IMR-90 (cell line): ENCODE results near the gene GPHA2. TPM values are rescaled to one million over a fixed set of nuclear protein-coding genes. Genes with fewer than 3 reads are reported as not detected.

Source experiments
- ATAC-seq: fragments of 200-7000 bp; cut with Tn5 transposase; 2 replicates; pipeline ENCODE4 v1.9.1; 2020; ENCODE audit warnings: low read depth, mild to moderate bottlenecking, moderate library complexity
- BruUV-seq: library from RNA; stranded (reverse); fragments of 400-500 nt; replicated peaks from 2 replicates; lab custom pipeline; 2021; lab: Mats Ljungman, UMichigan
- CTCF ChIA-PET: fragments of 300-600 bp; formaldehyde crosslinking; extraction: SDS; loops from one replicate; lab custom pipeline; 2021; ENCODE audit warnings: antibody characterized with exemption; lab: Yijun Ruan, JAX
- POLR2A ChIA-PET: fragments of 300-600 bp; sonication (Branson Sonifier 250); formaldehyde crosslinking; loops from one replicate; lab custom pipeline; 2022; ENCODE audit warnings: antibody characterized with exemption; ENCODE audit not compliant: unreplicated experiment; lab: Charles Lee
- DNase-seq: peaks from one replicate; pipeline ENCODE4 v3.0.0; 2013
- H2AFZ ChIP-seq: replicated peaks from 2 replicates; pipeline ENCODE3; 2013; ENCODE audit warnings: low read length, mild to moderate bottlenecking; ENCODE audit not compliant: poor library complexity
- H2AK5ac ChIP-seq: 2 replicates; pipeline ENCODE4 v1.6.1; 2013; ENCODE audit warnings: low read depth, low read length, inconsistent platforms
- H2AK9ac ChIP-seq: replicated peaks from 2 replicates; pipeline ENCODE3; 2013; ENCODE audit warnings: mild to moderate bottlenecking, low read depth, low read length, moderate library complexity; ENCODE audit not compliant: poor library complexity
- H2BK120ac ChIP-seq: 2 replicates; pipeline ENCODE4 v1.6.1; 2013; ENCODE audit warnings: low read depth, low read length, inconsistent platforms
- H2BK15ac ChIP-seq: 3 replicates; pipeline ENCODE4 v1.6.1; 2013; ENCODE audit warnings: low read depth, low read length, inconsistent platforms
- H2BK20ac ChIP-seq: 2 replicates; pipeline ENCODE4 v1.6.1; 2013; ENCODE audit warnings: low read depth, mild to moderate bottlenecking, inconsistent platforms, low read length, moderate library complexity
- H2BK5ac ChIP-seq: 2 replicates; pipeline ENCODE4 v1.6.1; 2013; ENCODE audit warnings: mild to moderate bottlenecking, low read depth, low read length, inconsistent platforms; ENCODE audit not compliant: poor library complexity, severe bottlenecking
- H3K14ac ChIP-seq: replicated peaks from 2 replicates; pipeline ENCODE4 v1.6.1; 2013; ENCODE audit warnings: low read depth, low read length, inconsistent platforms
- H3K18ac ChIP-seq: 2 replicates; pipeline ENCODE4 v1.6.1; 2013; ENCODE audit warnings: low read depth, low read length, control low read depth
- H3K23ac ChIP-seq: 2 replicates; pipeline ENCODE4 v1.6.1; 2013; ENCODE audit warnings: low read depth, low read length, inconsistent platforms
- H3K27ac ChIP-seq: 2 replicates; pipeline ENCODE4 v1.5.1; 2013; ENCODE audit warnings: mild to moderate bottlenecking, control low read depth, low read length; ENCODE audit not compliant: insufficient read depth
- H3K27me3 ChIP-seq: 2 replicates; pipeline ENCODE4 v1.6.1; 2013; ENCODE audit warnings: low read length; ENCODE audit not compliant: control insufficient read depth, insufficient read depth
- H3K36me3 ChIP-seq: 2 replicates; pipeline ENCODE4 v1.6.1; 2013; ENCODE audit warnings: low read length, mixed read lengths; ENCODE audit not compliant: control insufficient read depth, insufficient read depth
- H3K4ac ChIP-seq: 2 replicates; pipeline ENCODE4 v1.6.1; 2013; ENCODE audit warnings: low read depth, low read length, inconsistent platforms
- H3K4me1 ChIP-seq: 2 replicates; pipeline ENCODE4 v1.6.1; 2013; ENCODE audit warnings: low read length, mixed read lengths; ENCODE audit not compliant: control insufficient read depth, insufficient read depth
- H3K4me2 ChIP-seq: 2 replicates; pipeline ENCODE4 v1.6.1; 2013; ENCODE audit warnings: low read depth, mild to moderate bottlenecking, control low read depth, low read length, moderate library complexity
- H3K4me3 ChIP-seq: 2 replicates; pipeline ENCODE4 v1.5.1; 2013; ENCODE audit warnings: low read depth, mild to moderate bottlenecking, control low read depth, low read length, moderate library complexity; ENCODE audit not compliant: insufficient read depth
- H3K56ac ChIP-seq: 2 replicates; pipeline ENCODE4 v1.6.1; 2013; ENCODE audit warnings: low read length, inconsistent platforms; ENCODE audit not compliant: insufficient read depth; ENCODE audit errors: extremely low read depth
- H3K79me1 ChIP-seq, 2 experiments: 2 replicates each; pipeline ENCODE4 v1.6.1; 2013; ENCODE audit warnings: low read length in 2 of 2, inconsistent platforms in 1 of 2, low read depth in 1 of 2
- H3K9ac ChIP-seq: 2 replicates; pipeline ENCODE4 v1.6.1; 2013; ENCODE audit warnings: low read depth, low read length, control low read depth
- H3K9me1 ChIP-seq: 2 replicates; pipeline ENCODE4 v1.6.1; 2013; ENCODE audit warnings: low read length, inconsistent platforms; ENCODE audit not compliant: insufficient read depth
- H3K9me3 ChIP-seq: 2 replicates; pipeline ENCODE4 v1.6.1; 2013; ENCODE audit warnings: low read length; ENCODE audit not compliant: control insufficient read depth, insufficient read depth
- H4K20me1 ChIP-seq: 2 replicates; pipeline ENCODE4 v1.6.1; 2013; ENCODE audit warnings: low read length, inconsistent platforms; ENCODE audit not compliant: insufficient read depth
- H4K5ac ChIP-seq: 2 replicates; pipeline ENCODE4 v1.6.1; 2013; ENCODE audit warnings: mild to moderate bottlenecking, low read depth, low read length, control low read depth
- H4K8ac ChIP-seq, 2 experiments: 2 replicates each; pipeline ENCODE4 v1.6.1; 2013; ENCODE audit warnings: low read depth in 2 of 2, low read length in 2 of 2, control low read depth in 1 of 2, inconsistent platforms in 1 of 2
- H4K91ac ChIP-seq: 2 replicates; pipeline ENCODE4 v1.6.1; 2013; ENCODE audit warnings: low read depth, low read length, inconsistent platforms; ENCODE audit not compliant: insufficient read depth
- BHLHE40 ChIP-seq: fragments of 150-350 bp; IDR thresholded peaks from 2 replicates; pipeline ENCODE4 v1.6.1; 2016; ENCODE audit warnings: mild to moderate bottlenecking, low read depth, low read length
- CHD1 ChIP-seq: IDR thresholded peaks from 2 replicates; pipeline ENCODE4 v1.6.1; 2012; ENCODE audit warnings: low read depth, low read length, improper control_type of control experiment
- CTCF ChIP-seq: conservative IDR thresholded peaks from 2 replicates; pipeline ENCODE4 v1.5.1; 2012; ENCODE audit warnings: mild to moderate bottlenecking, low read depth, low read length, improper control_type of control experiment
- FOS ChIP-seq: fragments of 150-350 bp; IDR thresholded peaks from 2 replicates; pipeline ENCODE4 v1.6.1; 2016; ENCODE audit warnings: low read depth, low read length
- MAFK ChIP-seq: IDR thresholded peaks from 2 replicates; pipeline ENCODE4 v1.6.1; 2012; ENCODE audit warnings: low read depth, low read length, improper control_type of control experiment
- MAZ ChIP-seq: IDR thresholded peaks from 2 replicates; pipeline ENCODE4 v1.6.1; 2012; ENCODE audit warnings: low read depth, mild to moderate bottlenecking, low read length, improper control_type of control experiment, moderate library complexity, borderline replicate concordance
- MXI1 ChIP-seq: IDR thresholded peaks from 2 replicates; pipeline ENCODE4 v1.6.1; 2012; ENCODE audit warnings: low read depth, mild to moderate bottlenecking, low read length, moderate library complexity, borderline replicate concordance
- NFE2L2 ChIP-seq: fragments of 150-350 bp; IDR thresholded peaks from 2 replicates; pipeline ENCODE4 v1.6.1; 2016; ENCODE audit warnings: low read depth, mild to moderate bottlenecking, low read length
- POLR2A ChIP-seq: IDR thresholded peaks from 2 replicates; pipeline ENCODE4 v1.6.1; 2012; ENCODE audit warnings: mild to moderate bottlenecking, low read depth, low read length
- RAD21 ChIP-seq: IDR thresholded peaks from 2 replicates; pipeline ENCODE4 v1.6.1; 2012; ENCODE audit warnings: low read length, improper control_type of control experiment
- RCOR1 ChIP-seq: IDR thresholded peaks from 2 replicates; pipeline ENCODE4 v1.6.1; 2012; ENCODE audit warnings: mild to moderate bottlenecking, low read length, improper control_type of control experiment; ENCODE audit not compliant: insufficient replicate concordance
- RFX5 ChIP-seq: IDR thresholded peaks from 2 replicates; pipeline ENCODE4 v1.8.0; 2012; ENCODE audit warnings: low read depth, mild to moderate bottlenecking, low read length, moderate library complexity
- SMC3 ChIP-seq: fragments of 150-350 bp; IDR thresholded peaks from 2 replicates; pipeline ENCODE4 v1.6.1; 2016; ENCODE audit warnings: low read depth, mild to moderate bottlenecking, antibody characterized with exemption, low read length, moderate library complexity
- USF2 ChIP-seq: fragments of 150-350 bp; IDR thresholded peaks from 2 replicates; pipeline ENCODE4 v1.6.1; 2017; ENCODE audit warnings: mild to moderate bottlenecking, antibody characterized with exemption, low read length, low read depth
- WGBS, 2 experiments: methylation state at CpG; one replicate each; pipeline versions ENCODE4 v1.1.5 to v1.1.7; 2013; ENCODE audit warnings: missing lambda C conversion rate in 2 of 2; ENCODE audit not compliant: insufficient read length in 1 of 2; ENCODE audit errors: extremely low coverage in 2 of 2; 5-methylcytosine and 5-hydroxymethylcytosine counted together
- dilution Hi-C: fragments of 300-500 bp; cut with HindIII; formaldehyde crosslinking; loops from one replicate; pipeline ENCODE4 v1.14.3; 2018; ENCODE audit warnings: low sequenced_read_pairs; ENCODE audit not compliant: unreplicated experiment
- in situ Hi-C: fragments of 300-500 bp; cut with MboI; formaldehyde crosslinking; loops from 3 replicates; pipeline ENCODE4 v1.14.3; 2019; ENCODE audit warnings: low sequenced_read_pairs, inconsistent platforms, mixed read lengths
- intact Hi-C: fragments of 100-400 bp; cut with micrococcal nuclease; formaldehyde crosslinking; loops from 2 replicates; pipeline ENCODE4 v1.10.0; 2022
- polyA plus RNA-seq, 3 experiments: library from polyadenylated mRNA; depleted of rRNA; stranded (reverse); fragments of >200 nt; gene quantifications; 2 replicates each; pipeline ENCODE4 v1.2.3, GENCODE V29; 2012; ENCODE audit warnings: low replicate concordance in 1 of 3
- total RNA-seq: library from RNA; depleted of rRNA; stranded (reverse); fragments of >200 nt; gene quantifications from 2 replicates; pipeline ENCODE4 v1.2.3, GENCODE V29; 2012

The GPHA2 gene
- total and polyA plus RNA-seq, 2 of the 4 experiments (the other 2 are of a cell fraction) = not detected

- H2AK5ac ChIP-seq = peak within 1 kb of the TSS; percentile 93
- peak within 1 kb of the TSS; percentile 96 for H2AK9ac ChIP-seq
- 0% methylated on average over 32 of the region's 47 CpGs; no CpG with 5 or more reads in 1 of the 2 experiments for WGBS, 2 experiments
- H4K8ac ChIP-seq = peak within 1 kb of the TSS; percentile 47 to 99
- 0 out of 2 replicates have a peak, but pooled peaks cover 6% of the 10 kb centered on the region for H3K9me1 ChIP-seq
- H3K18ac ChIP-seq = peak within 1 kb of the TSS; percentile 61
- peak within 1 kb of the TSS; percentile 90 for H2BK5ac ChIP-seq
- peaks cover 2% of the 10 kb centered on the region for H4K20me1 ChIP-seq
- dilution Hi-C loops (no loop called here), intact Hi-C loops (loop anchor here (1.0 to 2.0 kb wide), 2 partner anchors 77 to 83 kb away; no protein-coding TSS in a partner anchor), in situ Hi-C loops (loop anchor here (5.0 kb wide), 1 partner anchor 83 kb away; no protein-coding TSS in a partner anchor)
- BruUV-seq = no TSS peak
- H3K9ac ChIP-seq = peak within 1 kb of the TSS; percentile 81
- H3K23ac ChIP-seq = peak within 1 kb of the TSS; percentile 98
- DNase-seq (peak; percentile 94), ATAC-seq (peak; percentile 97)
- peak within 1 kb of the TSS; percentile 96 for H3K4me2 ChIP-seq
- peak within 1 kb of the TSS; percentile 83 for H3K4me3 ChIP-seq
- H3K4me1 ChIP-seq = peaks cover 7% of the 10 kb centered on the region
- H2BK15ac ChIP-seq = peak within 1 kb of the TSS; percentile 93; the same call in 2 of the 3 replicates
- ChIA-PET POLR2A (no interaction called here), CTCF (interaction anchor here (0.5 to 1.5 kb wide), 2 partner anchors 46 to 73 kb away, joined by 3 to 4 read pairs; partner anchors contain the start of gene BATF2)
- H3K4ac ChIP-seq = peak within 1 kb of the TSS; percentile 96
- peaks cover 5 to 30% of the 10 kb centered on the region in 2 experiments; a peak in 3 of 4 replicates for H3K79me1 ChIP-seq
- H3K36me3 ChIP-seq = peaks cover 17% of the 10 kb centered on the region
- H3K27me3 ChIP-seq = no peaks in the 10 kb centered on the region
- peak within 1 kb of the TSS; percentile 83 for H3K27ac ChIP-seq
- peak within 1 kb of the TSS; percentile 99 for H3K14ac ChIP-seq
- peak within 1 kb of the TSS; percentile 92 for H3K56ac ChIP-seq
- peak within 1 kb of the TSS; percentile 93 for H4K91ac ChIP-seq
- H2AFZ ChIP-seq = peak within 1 kb of the TSS; percentile 100
- peak within 1 kb of the TSS; percentile 95 for H2BK20ac ChIP-seq
- no peaks in the 10 kb centered on the region for H3K9me3 ChIP-seq
- H4K5ac ChIP-seq = peak within 1 kb of the TSS; percentile 97
- peak within 1 kb of the TSS; percentile 95 for H2BK120ac ChIP-seq
- TF ChIP-seq RCOR1 = peak; percentile 16
- peak; percentile 70 for TF ChIP-seq POLR2A
- TF ChIP-seq FOS = peak; percentile 87
- no peak for TF ChIP-seq MAFK
- TF ChIP-seq BHLHE40 = peak; percentile 61; the same call in 1 of the 2 replicates
- TF ChIP-seq CHD1 = no peak
- TF ChIP-seq NFE2L2 = no peak
- no peak; the same call in 1 of the 2 replicates for TF ChIP-seq USF2
- TF ChIP-seq RAD21 = 0 out of 2 replicates have a peak, but pooled peaks have one; percentile 8
- TF ChIP-seq MXI1 = peak; percentile 72; the same call in 1 of the 2 replicates
- no peak for TF ChIP-seq RFX5
- TF ChIP-seq SMC3 = no peak
- peak; percentile 97 for TF ChIP-seq MAZ
- TF ChIP-seq CTCF = no peak
These were observed 11.5 kb downstream of the GPHA2 start, which contains the start of gene PPP2R5B for GRCh38 chr11:64923944-64924909. TSS of gene PPP2R5B (plus strand) at chr11:64924689. CDS start at chr11:64925735, 1,046 bp downstream.
